GM12865 (cell line): ENCODE results near the gene CDKL4.
"Not testable (repeated sequence)": the region's sequence is repeated elsewhere in the genome, so short reads cannot be mapped to it uniquely, and the experiment has no call there.

Experiments
- DNase-seq: peaks from one replicate; pipeline ENCODE4 v3.0.0; 2010; ENCODE audit warnings: low read depth
- H3K4me3 ChIP-seq: 2 replicates; pipeline ENCODE4 v1.5.1; 2011; ENCODE audit warnings: mild to moderate bottlenecking, low read depth, low read length, control low read depth
- TF ChIP-seq, protein P1 (sequence below): IDR thresholded peaks from 2 replicates; pipeline ENCODE4 v1.5.1; 2011; ENCODE audit warnings: low read length, control low read depth, low read depth, inconsistent platforms; ENCODE audit not compliant: insufficient read depth; ENCODE audit errors: missing control alignments

Gene CDKL4

DNA sequence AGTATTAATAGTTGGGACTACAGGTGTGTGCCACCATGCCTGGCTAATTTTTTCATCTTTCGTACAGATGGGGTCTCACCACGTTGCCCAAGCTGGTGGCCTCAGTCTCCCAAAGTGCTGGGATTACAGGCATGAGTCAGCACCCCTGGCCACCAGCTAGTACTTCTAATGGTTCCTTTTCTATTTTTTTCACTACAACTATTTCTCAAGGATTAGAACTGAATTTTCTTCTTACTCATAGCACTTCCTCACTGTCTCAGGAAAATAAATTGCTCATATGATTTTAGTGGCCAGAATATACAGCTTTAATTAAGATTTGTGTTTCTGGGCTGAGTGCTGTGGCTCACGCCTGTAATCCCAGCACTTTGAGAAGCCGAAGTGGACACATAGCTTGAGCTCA, 79.7 kb downstream of the CDKL4 start:
- no peak overlapping the region for H3K4me3 ChIP-seq
- TF ChIP-seq, protein P1, sequence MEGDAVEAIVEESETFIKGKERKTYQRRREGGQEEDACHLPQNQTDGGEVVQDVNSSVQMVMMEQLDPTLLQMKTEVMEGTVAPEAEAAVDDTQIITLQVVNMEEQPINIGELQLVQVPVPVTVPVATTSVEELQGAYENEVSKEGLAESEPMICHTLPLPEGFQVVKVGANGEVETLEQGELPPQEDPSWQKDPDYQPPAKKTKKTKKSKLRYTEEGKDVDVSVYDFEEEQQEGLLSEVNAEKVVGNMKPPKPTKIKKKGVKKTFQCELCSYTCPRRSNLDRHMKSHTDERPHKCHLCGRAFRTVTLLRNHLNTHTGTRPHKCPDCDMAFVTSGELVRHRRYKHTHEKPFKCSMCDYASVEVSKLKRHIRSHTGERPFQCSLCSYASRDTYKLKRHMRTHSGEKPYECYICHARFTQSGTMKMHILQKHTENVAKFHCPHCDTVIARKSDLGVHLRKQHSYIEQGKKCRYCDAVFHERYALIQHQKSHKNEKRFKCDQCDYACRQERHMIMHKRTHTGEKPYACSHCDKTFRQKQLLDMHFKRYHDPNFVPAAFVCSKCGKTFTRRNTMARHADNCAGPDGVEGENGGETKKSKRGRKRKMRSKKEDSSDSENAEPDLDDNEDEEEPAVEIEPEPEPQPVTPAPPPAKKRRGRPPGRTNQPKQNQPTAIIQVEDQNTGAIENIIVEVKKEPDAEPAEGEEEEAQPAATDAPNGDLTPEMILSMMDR, result no peak
- DNase-seq, result no peak

DNA sequence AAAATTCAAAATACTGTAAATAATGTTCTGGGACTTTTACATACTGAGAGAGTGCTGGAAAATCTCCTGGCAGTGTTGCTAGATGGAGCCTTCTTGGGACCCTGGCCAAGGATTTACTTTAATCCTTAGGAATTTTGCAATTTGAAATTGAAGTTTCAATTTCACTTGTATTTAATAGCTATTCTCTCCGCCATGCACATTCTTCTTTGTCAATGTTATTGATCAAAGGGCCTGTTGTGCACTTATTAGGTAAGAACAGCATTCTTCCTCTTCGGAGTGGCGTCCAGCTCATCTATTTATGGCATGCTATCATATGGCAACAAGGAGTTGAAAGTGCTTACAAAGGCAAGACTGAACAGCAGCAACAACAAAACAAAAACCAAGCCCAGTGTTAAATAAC, 82.8 kb downstream of the CDKL4 start:
- no peak overlapping the region for H3K4me3 ChIP-seq
- TF ChIP-seq, protein P1, result no peak
- DNase-seq, result no peak

DNA sequence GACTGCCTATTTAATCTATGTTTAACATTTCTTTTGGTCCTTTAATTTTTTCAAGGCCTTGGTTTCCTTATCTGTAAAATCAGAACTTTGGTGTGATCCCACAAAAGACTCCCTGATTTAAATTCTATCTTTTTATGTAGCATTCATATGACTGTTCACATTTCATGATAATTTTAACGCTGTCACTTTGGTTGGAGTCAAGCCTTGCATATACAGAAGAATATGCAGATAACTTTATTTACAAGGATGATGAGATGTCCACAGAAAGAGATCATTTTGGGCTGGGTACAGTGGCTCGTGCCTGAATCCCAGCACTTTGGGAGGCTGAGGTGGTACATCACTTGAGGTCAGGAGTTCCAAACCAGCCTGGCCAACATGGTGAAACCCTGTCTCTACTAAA, 84.5 kb downstream of the CDKL4 start:
- no peak for DNase-seq
- no peak overlapping the region for H3K4me3 ChIP-seq
- TF ChIP-seq, protein P1, result no peak

DNA sequence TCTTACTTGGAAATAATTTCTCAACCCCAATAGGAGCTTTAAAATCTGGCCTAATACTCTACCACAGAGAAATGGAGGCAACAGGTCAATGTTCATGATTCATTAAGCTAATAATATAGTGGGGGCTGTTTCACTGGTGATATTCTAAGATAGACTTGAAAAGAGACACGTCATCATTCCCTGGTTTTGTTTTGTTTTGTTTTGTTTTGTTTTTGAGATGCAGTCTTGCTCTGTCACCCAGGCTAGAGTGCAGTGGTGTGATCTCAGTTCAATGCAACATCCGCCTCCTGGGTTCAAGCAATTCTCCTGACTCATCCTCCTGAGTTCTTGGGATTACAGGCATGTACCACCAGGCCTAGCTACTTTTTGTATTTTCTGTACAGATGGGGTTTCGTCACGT, 85.4 kb downstream of the CDKL4 start:
- TF ChIP-seq, protein P1, result no peak
- H3K4me3 ChIP-seq, result no peak overlapping the region
- no peak for DNase-seq

DNA sequence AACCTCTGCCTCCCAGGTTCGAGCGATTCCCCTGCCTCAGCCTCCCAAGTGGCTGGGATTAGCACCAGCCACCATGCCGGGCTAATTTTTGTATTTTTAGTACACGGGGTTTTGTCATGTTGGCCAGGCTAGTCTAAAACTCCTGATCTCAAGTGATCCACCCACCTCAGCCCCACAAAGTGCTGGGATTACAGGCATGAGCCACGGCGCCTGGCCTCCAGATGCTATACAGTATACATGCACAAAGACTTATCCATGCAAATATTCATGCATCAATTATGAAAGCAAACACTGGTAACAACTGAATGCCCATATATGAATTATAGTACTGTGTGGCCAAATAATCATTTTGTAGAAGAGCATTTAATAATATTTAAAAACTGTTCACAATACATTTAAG, 86.9 kb downstream of the CDKL4 start:
- H3K4me3 ChIP-seq, result no peak overlapping the region
- DNase-seq, result no peak
- TF ChIP-seq, protein P1, result no peak

DNA sequence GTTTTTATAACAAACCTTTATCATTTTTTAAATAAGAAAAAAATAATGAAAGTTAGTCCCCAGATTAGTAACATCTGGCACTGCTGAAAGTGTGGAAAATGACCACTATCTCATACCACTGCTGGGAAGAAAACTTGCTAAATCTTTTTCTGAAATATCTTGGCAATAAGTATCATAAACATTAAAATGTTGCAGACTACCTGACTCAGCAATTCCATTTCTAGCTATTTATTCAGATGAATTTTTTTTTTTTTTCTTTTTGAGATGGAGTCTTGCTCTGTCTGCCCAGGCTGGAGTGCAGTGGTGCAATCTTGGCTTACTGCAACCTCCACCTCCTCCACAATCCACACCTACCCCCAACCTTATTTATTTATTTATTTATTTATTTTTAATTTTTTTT, 87.7 kb downstream of the CDKL4 start:
- DNase-seq, result no peak
- TF ChIP-seq, protein P1, result no peak
- H3K4me3 ChIP-seq, result no peak overlapping the region

DNA sequence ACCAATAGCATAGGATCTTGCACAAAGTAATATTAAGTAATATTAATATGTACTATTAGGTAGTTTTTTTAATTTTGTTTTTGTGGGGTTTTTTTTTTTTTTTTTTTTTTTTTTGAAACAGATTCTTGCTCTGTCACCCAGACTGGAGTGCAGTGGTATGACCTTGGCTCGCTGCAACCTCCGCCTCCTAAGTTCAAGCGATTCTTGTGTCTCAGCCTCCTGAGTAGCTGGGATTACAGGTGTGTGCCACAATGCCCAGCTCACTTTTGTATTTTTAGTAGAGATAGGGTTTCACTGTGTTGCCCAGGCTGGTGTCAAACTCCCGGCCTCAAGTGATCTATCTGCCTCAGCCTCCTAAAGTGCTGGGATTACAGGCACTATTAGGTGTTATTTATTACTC, 88.2 kb downstream of the CDKL4 start:
- not testable (repeated sequence) for DNase-seq

DNA sequence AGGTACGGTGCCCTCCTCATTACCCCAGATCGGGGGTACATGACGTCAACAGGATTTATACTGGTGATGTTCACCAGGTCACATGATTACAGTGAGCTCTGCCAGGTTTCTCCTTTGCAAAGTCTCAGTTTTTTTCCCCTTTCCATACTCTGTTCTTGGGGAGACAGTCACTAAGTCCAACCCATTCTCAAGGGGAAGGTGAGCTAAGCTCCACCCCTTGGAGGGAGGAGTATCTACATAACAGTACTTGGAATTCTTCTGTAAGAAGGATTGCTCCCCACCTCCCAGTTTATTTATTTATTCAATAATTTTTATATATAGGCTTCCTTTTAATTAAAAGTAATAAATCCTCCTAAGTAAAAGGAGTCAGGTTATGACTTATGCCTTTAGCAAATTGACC, 88.8 kb downstream of the CDKL4 start:
- DNase-seq, result no peak
- TF ChIP-seq, protein P1, result no peak
- no peak overlapping the region for H3K4me3 ChIP-seq

More for the DNA sequence above, 88.2 kb downstream of the CDKL4 start:
- H3K4me3 ChIP-seq, result not testable (repeated sequence)
